ENCODE measurements around the gene FICD.
A peak's percentile ranks its signal among the peaks of the same experiment; 100 is the strongest.
"Not testable (repeated sequence)": the region's sequence is repeated elsewhere in the genome, so short reads cannot be mapped to it uniquely, and the experiment has no call there.

The FICD gene

GRCh38 chr12:108538616-108539195 lies 23.6 kb downstream of the FICD start:
- no peak for DNase-seq

- DNase-seq: no peak
Observed at GRCh38 chr12:108542320-108542719, 27.2 kb downstream of the FICD start.

GRCh38 chr12:108543652-108544051 lies 28.6 kb downstream of the FICD start:
- DNase-seq: no peak

- no peak for DNase-seq
Observed at GRCh38 chr12:108547686-108548085, 32.6 kb downstream of the FICD start.

- DNase-seq: no peak
Observed at GRCh38 chr12:108548954-108549521, 34.0 kb downstream of the FICD start.

- DNase-seq: no peak
Observed at GRCh38 chr12:108551535-108551934, 36.5 kb downstream of the FICD start.

GRCh38 chr12:108553799-108554198 lies 38.7 kb downstream of the FICD start:
- DNase-seq: no peak

GRCh38 chr12:108555383-108555782 lies 40.3 kb downstream of the FICD start:
- not testable (repeated sequence) for DNase-seq

- no peak for DNase-seq
Observed at GRCh38 chr12:108559007-108559655, 44.1 kb downstream of the FICD start.

GRCh38 chr12:108559748-108560147 lies 44.7 kb downstream of the FICD start:
- no peak for DNase-seq

- DNase-seq: no peak
Observed at GRCh38 chr12:108560321-108560721, 45.2 kb downstream of the FICD start.

- peak; percentile 81 for DNase-seq
Observed at GRCh38 chr12:108560752-108561719, 46.0 kb downstream of the FICD start, which contains the start of gene SART3. SART3 (minus strand) TSS chr12:108561173; CDS start chr12:108561154, 19 bp downstream.

- no peak for DNase-seq
Observed at GRCh38 chr12:108561852-108562347, 46.8 kb downstream of the FICD start.

GRCh38 chr12:108562348-108563135 lies 47.5 kb downstream of the FICD start, which contains the start of gene ISCU:
ISCU (plus strand) TSS chr12:108562596; CDS start chr12:108562623, 27 bp downstream.
- DNase-seq: peak; percentile 87

GRCh38 chr12:108563136-108563803 lies 48.2 kb downstream of the FICD start:
- peak; percentile 53 for DNase-seq

- DNase-seq: no peak
Observed at GRCh38 chr12:108563804-108564151, 48.7 kb downstream of the FICD start.

GRCh38 chr12:108564724-108565123 lies 49.6 kb downstream of the FICD start:
- DNase-seq: no peak

GRCh38 chr12:108565146-108565545 lies 50.1 kb downstream of the FICD start:
- no peak for DNase-seq

GRCh38 chr12:108565976-108566375 lies 50.9 kb downstream of the FICD start:
- peak; percentile 58 for DNase-seq

- no peak for DNase-seq
Observed at GRCh38 chr12:108566452-108566851, 51.4 kb downstream of the FICD start.

All from SHP77 treated with DMSO at 0.1 percent for 48 hours (cell line).